Measurements from ENCODE around the gene SDF4. TPM values are rescaled to one million over a fixed set of nuclear protein-coding genes. Genes with fewer than 3 reads are reported as not detected.

Gene SDF4
- total and polyA plus RNA-seq, 2 donors (not counting 1 experiment from before 2014, with no cell fraction given), result 100 to 143 TPM

GRCh38 chr1:1237874-1238701 is 6.3 kb upstream of the SDF4 start:
- DNase-seq (peak; percentile 58), ATAC-seq (ENCODE audit: low read depth) (peak; percentile 55)
- no peak overlapping the region for H3K9ac ChIP-seq (ENCODE audit: low read length)
- H3K4me1 ChIP-seq (ENCODE audit: control insufficient read depth in 2 of 2, insufficient read depth in 2 of 2, low read length in 2 of 2), result peaks cover 19% of the 10 kb centered on the region in 2 donors
- H4K20me1 ChIP-seq (ENCODE audit: control insufficient read depth, insufficient read depth, low read length, poor library complexity, severe bottlenecking), result peaks cover 22% of the 10 kb centered on the region
- Mint-ChIP-seq H3K9me3 (ENCODE audit: insufficient read depth) (no peaks in the 10 kb centered on the region), H3K27ac (no peak overlapping the region), H3K27me3 (no peaks in the 10 kb centered on the region), H3K4me1 (peaks cover 24% of the 10 kb centered on the region), H3K4me3 (peak overlapping the region; percentile 29)
- intact Hi-C loops (cut with micrococcal nuclease), result loop anchor here (10.0 kb wide), 1 partner anchor 203 kb away; no protein-coding TSS in a partner anchor
- H2AFZ ChIP-seq (ENCODE audit: insufficient read depth, low read depth, low read length, poor library complexity, severe bottlenecking), result no peak overlapping the region
- H3K27me3 ChIP-seq (replicated peaks in 1 of 4; ENCODE audit: control extremely low read depth in 1 of 4, control insufficient read depth in 3 of 4, insufficient read depth in 4 of 4, low read length in 3 of 4), result peaks cover 0 to 36% (median 8%) of the 10 kb centered on the region in 4 experiments
- peak overlapping the region; percentile 58 for H3K4me2 ChIP-seq (replicated peaks; ENCODE audit: low read depth, low read length, poor library complexity, severe bottlenecking)
- POLR2A ChIA-PET, result interaction anchor here (1.6 kb wide), 1 partner anchor 116 kb away, joined by 3 read pairs; no protein-coding TSS in a partner anchor
- TF ChIP-seq CTCF (IDR thresholded peaks at IDR 0.05) (no peak), EZH2 (IDR thresholded peaks at IDR 0.05; ENCODE audit: borderline replicate concordance, insufficient read depth, low read depth, low read length, poor library complexity, severe bottlenecking) (no peak)
- H3K4me3 ChIP-seq (ENCODE audit: control extremely low read depth in 1 of 5, extremely low read depth in 1 of 5, insufficient read depth in 1 of 5, low read depth in 2 of 5, low read length in 4 of 5), result no peak overlapping the region
- peaks cover 0 to 5% (median 0%) of the 10 kb centered on the region in 3 donors for H3K9me3 ChIP-seq (ENCODE audit: control extremely low read depth in 1 of 3, control insufficient read depth in 2 of 3, insufficient read depth in 1 of 3, low read length in 2 of 3)
- H3K27ac ChIP-seq (ENCODE audit: low read length in 2 of 2), result no peak overlapping the region
- WGBS (ENCODE audit: insufficient coverage), result 48% methylated on average over 48 of the region's 48 CpGs
- CTCF ChIA-PET, result interaction anchor here (1.1 to 2.8 kb wide), 2 partner anchors 12 to 116 kb away, joined by 3 to 19 read pairs; no protein-coding TSS in a partner anchor
- H3K36me3 ChIP-seq (replicated peaks in 1 of 2; ENCODE audit: control extremely low read depth in 1 of 2, control insufficient read depth in 1 of 2, extremely low read depth in 1 of 2, insufficient read depth in 2 of 2, low read length in 1 of 2), result peaks cover 0 to 8% of the 10 kb centered on the region in 2 experiments
- peaks cover 16% of the 10 kb centered on the region for H3K79me2 ChIP-seq (ENCODE audit: control insufficient read depth, insufficient read depth, low read length)

All from B cell (primary cell).